ENCODE results near the gene PTGDR2.

PTGDR2 gene

DNA sequence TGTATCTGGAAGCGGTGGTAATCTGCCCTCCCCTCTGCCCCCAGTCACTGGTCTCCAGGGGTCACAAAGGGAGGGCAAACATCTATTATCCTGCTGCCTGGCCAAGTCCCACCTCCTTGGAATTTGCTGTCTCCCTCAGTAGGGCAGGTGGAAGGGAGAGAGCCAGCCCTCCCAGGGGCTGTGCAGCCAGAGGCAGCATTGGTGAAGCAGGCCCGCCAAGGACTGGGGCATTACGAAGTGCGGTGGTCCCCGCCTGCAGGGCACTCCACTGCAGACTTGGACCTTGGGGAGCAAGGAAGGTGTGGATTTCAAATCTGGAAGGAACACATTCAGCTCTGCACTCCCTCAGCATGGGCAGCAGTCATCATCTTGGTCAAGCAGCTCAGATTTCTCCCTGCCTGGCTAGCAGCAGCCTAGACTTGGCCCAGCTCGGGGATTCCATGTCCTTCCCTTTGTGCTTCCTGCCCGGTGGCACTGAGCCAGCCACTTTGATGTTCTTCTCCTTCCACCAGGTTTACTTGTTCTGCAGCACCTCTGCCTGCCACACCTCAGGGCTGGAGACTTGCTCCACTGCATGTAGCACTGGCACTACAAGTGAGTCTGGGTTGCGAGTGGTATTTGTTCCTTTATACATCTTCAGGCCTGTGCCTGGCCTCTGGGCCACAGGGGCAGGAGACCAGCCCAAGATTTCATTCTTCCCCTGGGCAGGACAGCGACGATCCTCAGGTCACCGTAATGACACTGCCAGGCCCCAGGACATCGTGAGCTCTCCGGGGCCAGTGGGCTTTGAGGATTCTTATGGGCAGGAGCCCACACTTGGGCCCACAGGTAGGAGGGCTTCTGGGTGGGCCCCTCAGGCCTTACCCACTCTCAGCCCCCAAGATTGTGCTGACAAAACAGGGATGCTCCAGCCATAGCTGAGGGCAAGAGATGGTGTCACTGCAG lies 18.9 kb upstream of the PTGDR2 start:
- DNase-seq (ENCODE audit: low read depth in 2 of 2), result no peak

DNA sequence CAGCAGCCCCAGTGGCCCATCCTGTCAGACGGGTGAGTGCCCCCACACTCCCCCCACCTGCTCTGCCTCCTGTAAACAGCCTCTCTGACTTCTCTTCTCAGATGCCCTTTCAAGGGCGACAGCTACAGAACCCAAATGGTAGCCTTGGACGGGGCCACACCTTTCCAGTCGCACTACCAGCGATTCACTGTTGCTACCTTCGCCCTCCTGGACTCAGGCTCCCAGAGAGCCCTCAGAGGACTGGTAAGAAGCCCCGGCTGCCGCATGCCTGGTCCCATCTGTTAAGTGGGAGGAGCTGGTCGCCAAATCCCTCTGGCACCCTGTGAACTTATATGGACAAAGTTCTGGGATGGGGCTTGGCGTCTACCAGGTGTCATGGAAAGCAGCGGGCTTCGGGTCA lies 17.8 kb upstream of the PTGDR2 start:
- DNase-seq (ENCODE audit: low read depth in 2 of 2), result no peak

DNA sequence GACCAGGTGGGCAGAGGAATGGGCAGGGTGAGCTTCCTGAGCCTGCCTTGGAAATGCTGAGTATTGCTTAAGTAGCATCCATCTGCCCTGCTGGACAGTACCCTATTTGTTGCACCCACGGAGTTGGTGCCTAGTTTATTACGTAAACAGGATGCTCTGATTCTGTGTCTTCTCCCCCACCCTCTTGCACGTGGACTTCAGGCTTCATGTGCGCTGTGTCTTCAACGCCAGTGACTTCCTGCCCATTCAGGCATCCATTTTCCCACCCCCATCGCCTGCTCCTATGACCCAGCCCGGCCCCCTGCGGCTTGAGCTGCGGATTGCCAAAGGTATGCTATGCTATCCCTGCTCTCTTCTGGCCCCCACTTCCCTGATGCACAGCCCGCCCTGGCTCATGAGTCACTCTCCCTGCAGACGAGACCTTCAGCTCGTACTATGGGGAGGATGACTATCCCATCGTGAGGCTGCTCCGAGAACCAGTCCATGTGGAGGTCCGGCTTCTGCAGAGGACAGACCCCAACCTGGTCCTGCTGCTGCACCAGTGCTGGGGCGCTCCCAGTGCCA lies 17.3 kb upstream of the PTGDR2 start:
- no peak for DNase-seq (ENCODE audit: low read depth in 2 of 2)

DNA sequence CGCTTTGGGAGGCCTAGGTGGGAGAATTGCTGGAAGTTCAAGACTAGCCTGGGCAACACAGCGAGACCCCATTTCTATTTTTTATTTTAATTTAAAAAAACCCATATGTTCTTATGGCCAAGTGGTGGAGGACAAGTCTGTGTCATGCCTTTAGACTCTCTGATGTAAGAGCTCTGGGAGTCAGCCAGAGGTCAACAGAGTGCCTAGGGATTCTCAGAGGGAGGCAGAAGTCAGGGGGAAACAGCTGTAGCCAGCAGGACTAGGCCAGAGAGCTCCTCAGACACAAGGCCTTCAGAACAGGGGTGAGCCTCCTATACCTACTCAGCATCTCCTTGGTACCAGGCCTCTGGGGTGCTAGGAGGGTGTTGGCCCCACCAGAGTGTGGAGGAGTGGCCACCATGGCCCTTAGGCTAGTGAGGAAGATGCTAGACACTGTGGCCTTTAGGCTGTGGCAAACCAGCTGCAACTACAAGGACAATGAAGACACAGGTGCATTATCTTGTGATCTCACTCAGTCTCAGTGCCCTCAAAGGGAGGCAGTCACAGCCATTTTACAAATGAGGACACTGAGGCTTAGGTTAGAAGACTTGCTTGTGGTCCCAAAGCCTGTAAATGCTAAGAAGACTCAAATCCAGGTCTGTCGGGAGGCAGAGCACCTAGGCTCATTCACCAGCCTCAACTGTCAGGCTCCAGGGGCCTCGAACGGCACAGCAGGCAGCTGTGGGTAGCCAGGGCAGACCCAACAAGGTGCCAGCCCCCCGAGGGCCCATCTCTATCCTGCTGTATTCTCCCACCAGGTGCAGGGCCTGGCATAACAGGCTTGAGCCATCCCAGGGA lies 16.6 kb upstream of the PTGDR2 start:
- no peak for DNase-seq (ENCODE audit: low read depth in 2 of 2)

DNA sequence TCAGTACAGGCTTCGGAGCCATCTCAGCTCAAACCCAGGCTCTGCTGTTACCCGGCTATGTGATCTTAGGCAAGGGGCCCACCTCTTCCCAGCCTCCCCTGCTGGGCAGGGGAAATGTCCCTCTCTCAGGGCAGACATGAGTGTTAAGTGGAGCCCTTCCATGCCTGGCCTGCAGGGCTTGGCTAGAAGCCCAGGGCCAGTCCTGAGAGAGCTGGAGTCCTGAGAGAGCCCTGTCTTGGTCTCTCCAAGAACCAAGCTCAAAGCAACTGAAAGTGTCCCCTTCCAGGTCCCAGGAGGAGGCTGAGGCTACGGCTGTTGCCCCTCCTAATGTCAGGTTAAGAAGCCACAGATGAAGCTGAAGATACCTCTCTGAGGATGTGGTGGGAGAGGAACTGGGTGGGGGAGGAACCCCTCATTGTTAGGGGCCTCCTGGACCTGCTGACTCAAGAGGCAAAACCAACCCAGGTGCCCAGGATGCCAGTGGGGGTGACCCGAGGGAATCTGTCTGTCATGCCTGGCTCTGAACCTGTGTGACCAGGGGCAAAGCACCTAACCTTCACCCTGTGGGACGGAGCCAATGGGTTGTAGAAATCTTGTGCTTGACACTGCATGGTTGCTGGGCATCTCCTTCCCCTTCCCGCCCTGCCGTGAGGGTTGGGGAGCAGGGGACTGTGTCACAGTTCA lies 15.8 kb upstream of the PTGDR2 start:
- DNase-seq (ENCODE audit: low read depth in 2 of 2), result no peak

DNA sequence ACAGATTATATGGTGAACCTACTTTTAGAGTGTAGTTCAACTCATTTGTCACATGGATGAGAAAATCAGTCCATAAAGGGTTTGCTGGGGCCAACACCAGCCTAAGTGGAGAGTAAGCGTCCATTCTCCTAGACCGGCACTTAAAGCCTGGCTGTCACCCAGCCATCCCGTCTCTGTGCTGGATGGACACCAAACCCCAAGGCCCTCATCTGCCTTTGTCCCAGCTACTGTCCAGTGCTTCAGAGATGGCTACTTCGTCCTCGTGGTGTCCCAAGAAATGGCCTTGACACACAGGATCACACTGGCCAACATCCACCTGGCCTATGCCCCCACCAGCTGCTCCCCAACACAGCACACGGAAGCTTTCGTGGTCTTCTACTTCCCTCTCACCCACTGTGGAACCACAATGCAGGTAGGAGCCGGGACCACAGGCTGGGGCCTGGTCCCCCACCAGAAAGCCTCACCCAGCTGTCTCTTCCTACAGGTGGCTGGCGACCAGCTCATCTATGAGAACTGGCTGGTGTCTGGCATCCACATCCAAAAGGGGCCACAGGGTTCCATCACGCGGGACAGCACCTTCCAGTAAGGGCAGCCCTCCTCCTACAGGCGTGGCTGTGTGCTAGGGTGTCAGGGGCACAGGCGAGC lies 15.1 kb upstream of the PTGDR2 start:
- DNase-seq (ENCODE audit: low read depth in 2 of 2), result no peak

DNA sequence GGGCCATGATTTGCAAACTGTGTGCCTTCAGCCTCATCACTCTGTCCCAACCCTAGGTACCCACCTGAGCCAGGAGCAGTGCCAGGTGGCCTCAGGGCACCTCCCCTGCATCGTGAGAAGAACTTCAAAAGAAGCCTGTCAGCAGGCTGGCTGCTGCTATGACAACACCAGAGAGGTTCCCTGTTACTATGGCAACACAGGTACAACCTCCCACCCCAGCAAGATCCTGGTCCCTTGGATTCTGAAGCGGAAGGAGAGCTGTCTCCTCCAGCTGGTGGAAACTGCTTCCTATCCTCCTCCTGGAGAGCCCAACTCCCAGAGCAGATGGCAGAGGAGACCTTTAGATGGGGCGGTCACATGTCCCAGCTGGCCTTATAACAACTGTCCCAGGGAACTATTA lies 14.5 kb upstream of the PTGDR2 start:
- DNase-seq (ENCODE audit: low read depth in 2 of 2), result no peak

DNA sequence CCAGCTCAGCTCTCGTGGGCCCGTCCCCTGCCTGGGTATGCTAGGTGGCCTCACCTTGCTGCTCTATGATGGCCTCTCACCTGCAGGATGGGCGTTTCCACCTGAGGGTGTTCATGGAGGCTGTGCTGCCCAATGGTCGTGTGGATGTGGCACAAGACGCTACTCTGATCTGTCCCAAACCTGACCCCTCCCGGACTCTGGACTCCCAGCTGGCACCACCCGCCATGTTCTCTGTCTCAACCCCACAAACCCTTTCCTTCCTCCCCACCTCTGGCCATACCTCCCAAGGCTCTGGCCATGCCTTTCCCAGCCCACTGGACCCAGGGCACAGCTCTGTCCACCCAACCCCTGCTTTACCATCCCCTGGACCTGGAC lies 13.7 kb upstream of the PTGDR2 start:
- DNase-seq (ENCODE audit: low read depth in 2 of 2), result no peak

DNA sequence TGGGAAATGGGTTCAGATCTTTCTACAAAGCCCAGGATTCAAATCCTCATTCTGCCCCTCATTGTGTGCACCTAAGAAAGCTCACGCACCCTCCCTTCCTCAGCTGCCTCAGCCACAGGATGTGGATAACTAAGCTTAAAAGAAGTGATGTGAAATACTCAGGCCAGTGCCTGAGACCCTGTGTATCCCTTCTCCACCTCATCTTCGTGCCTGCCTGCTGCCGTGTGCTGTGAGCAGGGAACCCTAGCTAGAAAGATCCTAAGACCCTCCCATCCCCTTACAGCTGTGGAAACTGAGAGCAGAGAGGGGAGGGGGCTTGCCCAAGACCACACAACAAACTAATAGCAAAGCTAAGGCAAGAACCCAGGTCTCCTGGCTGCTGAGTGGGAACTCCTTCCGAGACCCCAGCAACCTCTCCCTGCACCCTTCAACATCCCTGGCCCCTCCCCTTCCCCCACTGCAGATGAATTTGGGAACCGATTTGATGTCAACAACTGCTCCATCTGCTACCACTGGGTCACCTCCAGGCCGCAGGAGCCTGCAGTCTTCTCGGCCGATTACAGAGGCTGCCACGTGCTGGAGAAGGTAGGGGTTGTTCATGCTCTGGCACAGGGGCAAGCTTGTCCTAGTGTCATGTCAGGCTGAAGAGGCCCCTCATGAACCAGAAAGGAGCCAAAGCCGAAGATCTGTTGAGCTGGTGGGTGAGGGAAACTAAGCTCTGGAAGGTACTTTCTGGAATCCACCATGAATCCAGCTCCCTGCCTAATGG lies 13.1 kb upstream of the PTGDR2 start:
- no peak for DNase-seq (ENCODE audit: low read depth in 2 of 2)

DNA sequence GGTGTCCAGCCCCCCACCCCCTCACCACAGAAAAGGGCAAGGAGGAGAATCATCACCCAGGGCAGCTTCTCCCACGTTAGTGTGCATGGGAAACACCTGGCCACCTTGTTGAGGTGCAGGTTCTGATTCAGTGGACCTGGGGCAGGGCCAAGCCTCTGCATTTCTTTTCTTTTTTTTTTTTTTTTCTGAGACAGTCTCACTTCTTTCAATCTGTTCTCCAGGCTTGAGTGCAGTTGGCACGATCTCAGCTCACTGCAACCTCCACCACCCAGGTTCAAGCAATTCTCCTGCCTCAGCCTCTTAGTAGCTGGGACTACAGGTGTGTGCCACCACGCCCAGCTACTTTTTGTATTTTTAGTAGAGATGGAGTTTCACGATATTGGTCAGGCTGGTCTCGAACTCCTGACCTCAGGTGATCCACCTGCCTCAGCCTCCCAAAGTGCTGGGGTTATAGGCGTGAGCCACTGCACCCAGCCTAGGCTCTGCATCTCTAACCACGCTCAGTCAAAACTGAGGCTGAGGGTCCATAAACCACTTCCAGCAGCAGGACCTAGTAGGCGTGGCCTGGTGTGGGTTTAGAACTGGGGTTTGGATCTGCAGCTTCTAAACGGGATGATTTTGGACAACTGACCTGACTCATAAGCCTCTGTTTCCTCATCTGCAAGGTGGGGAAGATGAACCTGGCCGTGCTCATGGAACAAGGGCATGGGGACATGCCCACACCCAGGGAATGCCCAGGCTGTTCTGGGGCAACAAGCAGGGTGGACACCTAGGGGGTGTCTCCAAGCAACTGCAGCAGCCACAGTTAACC lies 12.3 kb upstream of the PTGDR2 start:
- no peak for DNase-seq (ENCODE audit: low read depth in 2 of 2)

DNA sequence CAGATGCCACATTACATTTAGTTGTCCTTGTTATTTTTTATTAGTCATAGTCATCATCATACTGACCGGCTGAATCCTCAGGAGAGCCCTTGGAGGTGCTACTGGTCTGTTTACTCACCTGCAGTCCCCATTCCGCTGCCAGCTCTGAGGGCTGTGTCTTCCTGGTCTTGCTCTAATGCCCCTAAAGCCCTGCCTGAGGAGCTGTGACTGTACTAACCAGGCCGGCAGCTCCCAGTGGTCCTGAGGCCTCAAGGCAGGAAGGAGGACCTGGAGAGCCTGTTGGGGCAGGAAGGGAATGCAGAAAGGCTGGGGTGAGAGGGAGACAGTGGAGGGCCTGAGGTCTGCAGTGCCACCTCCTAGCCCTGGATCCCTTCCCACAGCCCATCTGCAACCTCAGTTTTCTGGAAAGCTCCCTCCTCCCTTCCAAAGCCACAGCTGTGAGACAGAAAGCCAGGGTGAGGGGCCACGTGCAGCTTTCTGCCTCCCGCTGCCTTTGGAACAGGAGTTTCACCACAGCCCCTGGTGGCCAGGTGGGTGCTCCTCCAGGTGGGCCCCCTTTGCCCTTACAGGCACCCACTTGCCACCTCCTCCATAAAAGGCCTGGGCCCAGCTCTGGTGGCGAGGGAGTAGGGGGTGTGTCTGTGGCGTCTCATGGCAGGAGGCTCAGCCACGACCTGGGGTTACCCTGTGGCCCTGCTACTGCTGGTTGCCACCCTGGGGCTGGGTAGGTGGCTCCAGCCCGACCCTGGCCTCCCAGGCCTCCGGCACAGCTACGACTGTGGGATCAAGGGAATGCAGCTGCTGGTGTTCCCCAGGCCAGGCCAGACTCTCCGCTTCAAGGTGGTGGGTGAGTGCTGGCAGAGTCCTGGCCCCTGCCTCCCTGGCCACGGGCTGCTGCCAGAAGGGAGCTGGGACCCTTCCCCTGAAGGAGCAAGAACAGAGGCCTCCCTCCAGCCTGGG lies 11.4 kb upstream of the PTGDR2 start, which contains the start of gene ZP1:
TSS of gene ZP1 (plus strand) at position 632 of the 960 bp plus-strand sequence. CDS start at position 652, 20 bp downstream.
- DNase-seq (ENCODE audit: low read depth in 2 of 2), result no peak

DNA sequence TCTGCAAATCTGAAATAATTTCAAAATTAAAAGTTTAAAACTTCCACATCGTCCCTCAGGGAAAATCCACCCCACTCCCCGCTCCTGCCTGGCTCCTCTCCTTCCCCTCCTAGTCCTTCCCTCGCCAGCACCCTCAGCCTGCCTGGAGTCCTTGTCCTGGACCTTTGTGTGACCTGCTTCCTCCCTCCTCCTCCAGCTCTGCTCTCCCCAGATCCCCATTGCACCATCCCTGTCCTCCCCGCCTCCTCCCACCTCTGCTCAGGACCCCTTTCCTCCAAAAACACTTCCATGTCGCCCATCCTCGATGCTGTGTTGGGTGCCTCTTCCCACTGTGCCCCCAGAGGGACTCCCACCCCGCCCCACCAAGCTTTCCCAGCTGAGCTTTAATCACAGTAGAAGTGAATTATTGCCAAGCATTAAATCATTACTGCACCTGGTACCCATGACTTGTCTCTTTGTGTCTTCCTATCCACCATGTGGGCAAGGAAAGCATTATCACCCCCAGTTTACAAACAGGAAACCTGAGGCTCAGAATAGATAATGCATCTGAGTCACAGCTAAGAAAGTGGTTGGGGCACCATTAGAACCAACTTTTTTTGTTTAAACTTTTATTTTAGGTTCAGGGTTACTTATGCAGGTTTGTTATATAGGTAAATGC lies 9.2 kb upstream of the PTGDR2 start:
- no peak for DNase-seq (ENCODE audit: low read depth in 2 of 2)

DNA sequence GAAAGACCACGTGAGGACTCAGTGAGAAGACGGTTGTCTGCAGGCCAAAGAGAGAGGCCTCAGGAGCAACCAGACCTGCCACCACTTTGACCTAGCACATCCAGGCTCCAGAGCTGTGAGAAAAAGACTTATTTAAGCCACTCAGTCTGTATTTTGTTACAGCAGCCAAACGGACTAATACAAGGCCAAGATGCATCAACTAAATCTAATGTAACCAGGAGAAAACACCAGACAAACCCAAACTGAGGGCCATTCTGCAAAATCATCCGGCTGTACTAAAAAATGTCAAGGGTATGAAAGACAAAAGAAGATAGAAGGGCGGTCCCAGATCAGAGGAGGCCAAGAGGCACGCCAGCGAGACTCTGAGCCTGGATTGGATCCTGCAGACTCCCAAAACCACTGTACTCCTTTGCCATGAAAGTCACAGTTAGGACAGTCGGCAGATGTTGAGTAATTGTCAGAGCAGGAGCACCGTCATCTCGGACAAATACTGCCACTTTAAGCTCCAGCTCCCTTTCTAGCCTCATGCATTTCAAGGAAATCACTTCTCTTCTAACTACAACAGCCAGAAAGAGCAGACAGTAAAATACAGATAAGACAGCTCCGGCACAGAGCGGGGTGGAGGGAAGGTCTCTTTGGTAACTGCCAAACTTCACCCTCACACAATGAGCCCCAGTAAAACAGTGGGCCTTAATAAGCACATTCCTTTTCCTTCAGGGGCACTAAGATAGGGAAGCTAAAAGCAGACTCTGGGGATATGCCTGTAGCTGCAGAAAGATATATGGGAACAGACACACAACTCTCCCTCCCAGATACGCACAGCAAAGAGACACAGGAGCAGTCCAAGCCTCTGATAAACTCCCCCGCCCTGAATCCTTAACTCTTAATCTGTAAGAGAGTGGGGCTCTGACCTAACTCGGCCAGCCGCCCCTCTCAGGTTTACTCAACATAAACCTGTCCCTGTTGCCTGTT lies 8.1 kb upstream of the PTGDR2 start:
- no peak for DNase-seq (ENCODE audit: low read depth in 2 of 2)

DNA sequence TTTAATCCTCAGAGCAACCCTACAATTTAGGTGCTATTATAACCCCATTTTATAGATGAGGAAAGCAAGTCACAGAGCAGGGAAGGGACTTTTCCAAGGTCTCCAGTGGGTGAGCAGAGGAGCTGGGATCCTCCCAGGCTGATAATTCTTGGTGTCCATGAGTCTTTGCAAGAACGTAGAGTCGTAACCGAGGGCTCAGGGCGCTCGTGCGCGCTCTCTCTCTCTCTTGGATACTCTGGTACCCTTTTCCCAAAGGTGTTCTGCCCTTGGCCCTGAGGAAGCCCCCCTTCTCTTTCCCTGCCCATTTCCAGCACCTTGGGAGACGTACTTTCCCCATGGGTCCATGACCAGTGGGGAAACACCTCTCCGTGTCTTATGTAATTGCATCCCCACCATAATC lies 6.4 kb upstream of the PTGDR2 start:
- no peak for DNase-seq (ENCODE audit: low read depth in 2 of 2)

DNA sequence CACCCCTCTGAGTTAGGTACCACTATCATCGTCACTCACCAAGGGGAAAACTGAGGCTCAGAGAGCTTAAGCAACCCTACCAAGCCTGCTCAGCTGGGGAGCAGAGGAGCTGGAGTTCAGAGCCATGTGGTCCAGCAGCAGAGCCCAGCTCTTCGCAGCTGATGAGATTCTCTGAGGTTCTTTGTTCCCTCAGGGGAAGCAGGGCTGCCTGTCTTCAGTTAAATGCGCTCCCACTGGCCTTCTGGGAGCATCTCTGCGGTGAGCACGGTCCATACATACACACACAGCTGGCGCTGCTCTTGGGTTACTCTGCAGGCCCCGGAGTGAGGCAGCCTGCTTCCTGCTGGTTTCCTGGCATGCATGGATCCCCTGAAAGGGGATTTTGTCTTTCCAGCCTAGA lies 5.2 kb upstream of the PTGDR2 start:
- no peak for DNase-seq (ENCODE audit: low read depth in 2 of 2)

DNA sequence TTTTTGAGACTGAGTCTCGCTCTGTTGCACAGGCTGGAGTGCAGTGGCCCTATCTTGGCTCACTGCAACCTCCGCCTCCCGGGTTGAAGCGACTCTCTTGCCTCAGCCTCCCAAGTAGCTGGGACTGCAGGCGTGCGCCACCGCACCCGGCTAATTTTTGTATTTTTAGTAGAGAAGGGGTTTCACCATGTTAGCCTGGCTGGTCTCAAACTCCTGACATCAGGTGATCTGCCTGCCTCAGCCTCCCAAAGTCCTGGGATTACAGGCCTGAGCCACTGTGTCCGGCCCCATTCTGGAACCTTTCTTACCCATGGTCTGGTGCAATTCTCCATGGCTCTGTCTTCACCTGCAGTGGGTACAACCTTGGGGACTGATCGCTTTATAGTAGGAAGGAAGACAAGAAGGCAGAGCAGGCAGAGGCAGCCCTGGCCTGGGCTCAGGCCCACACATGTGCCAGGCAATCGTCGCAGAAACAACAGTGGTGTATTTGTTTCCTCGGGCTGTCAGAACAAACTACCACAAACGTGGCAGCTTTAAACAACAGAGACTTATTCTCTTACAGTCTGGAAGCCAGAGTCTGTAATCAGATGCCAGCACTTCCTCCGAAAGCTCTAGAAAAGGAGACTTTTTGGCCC lies 4.0 kb upstream of the PTGDR2 start:
- no peak for DNase-seq (ENCODE audit: low read depth in 2 of 2)

Measured in stimulated activated CD4-positive, alpha-beta T cell treated with anti-CD3 and anti-CD28 coated beads, Interleukin-4, amount 100 ng/mL, for 48 hours (primary cell).